Measurements from ENCODE around the gene MIER3. TPM values are rescaled to one million over a fixed set of nuclear protein-coding genes. Genes with fewer than 3 reads are reported as not detected.

The MIER3 gene
- total and polyA plus RNA-seq, 9 of the 15 experiments (the other 6 are each of a cell fraction or from before 2014, with no cell fraction given), result 4.1 to 29.3 (median 13.0) TPM

DNA sequence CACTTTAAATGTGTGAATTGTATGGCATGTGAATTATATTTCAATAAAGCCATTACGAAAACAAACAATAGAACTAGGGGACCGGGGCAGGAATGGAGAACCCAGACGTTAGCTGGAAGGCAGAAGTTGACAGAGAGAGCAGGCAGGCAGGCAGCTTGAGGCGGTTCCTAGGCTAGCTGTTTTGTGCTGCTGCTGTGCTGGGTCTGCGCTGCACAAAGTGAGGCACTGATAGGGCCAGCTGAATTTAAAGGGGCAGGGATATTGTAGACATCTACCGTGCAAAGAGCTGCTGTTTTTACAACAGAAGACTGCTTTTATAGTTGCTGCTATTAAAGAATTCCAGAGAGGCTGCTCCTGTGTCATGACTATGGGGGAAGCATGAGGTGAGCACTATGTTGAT, 21.6 kb upstream of the MIER3 start:
- no peaks in the 10 kb centered on the region for H3K9me3 ChIP-seq (replicated peaks; ENCODE audit: control insufficient read depth, insufficient read depth, low read depth, low read length)
- intact Hi-C loops (cut with micrococcal nuclease) (no loop called here), in situ Hi-C loops (cut with MboI) (no loop called here)
- no peaks in the 10 kb centered on the region for H3K79me2 ChIP-seq (ENCODE audit: control insufficient read depth, insufficient read depth, low read length)
- no peak overlapping the region for H3K4me2 ChIP-seq (ENCODE audit: insufficient read depth, low read length)
- FAIRE-seq, result no peak
- no peak overlapping the region for H3K27ac ChIP-seq (ENCODE audit: extremely low read depth, low read depth, low read length)
- H4K20me1 ChIP-seq (replicated peaks; ENCODE audit: control insufficient read depth, insufficient read depth, low read length), result no peaks in the 10 kb centered on the region; the same call in 1 of the 2 replicates
- no peak for ATAC-seq
- H3K4me3 ChIP-seq, result no peak overlapping the region
- H3K4me1 ChIP-seq (replicated peaks in 1 of 2; ENCODE audit: control insufficient read depth in 2 of 2, insufficient read depth in 2 of 2, low read length in 2 of 2), result no peaks in the 10 kb centered on the region
- peaks cover 15 to 18% of the 10 kb centered on the region in 2 experiments; a peak in 4 of 5 replicates for H3K27me3 ChIP-seq (ENCODE audit: control insufficient read depth in 2 of 2, insufficient read depth in 2 of 2, low read length in 2 of 2)
- WGBS (ENCODE audit: insufficient coverage, low coverage, missing lambda C conversion rate), result 0% methylated on average over 6 of the region's 6 CpGs
- TF ChIP-seq, protein P1, sequence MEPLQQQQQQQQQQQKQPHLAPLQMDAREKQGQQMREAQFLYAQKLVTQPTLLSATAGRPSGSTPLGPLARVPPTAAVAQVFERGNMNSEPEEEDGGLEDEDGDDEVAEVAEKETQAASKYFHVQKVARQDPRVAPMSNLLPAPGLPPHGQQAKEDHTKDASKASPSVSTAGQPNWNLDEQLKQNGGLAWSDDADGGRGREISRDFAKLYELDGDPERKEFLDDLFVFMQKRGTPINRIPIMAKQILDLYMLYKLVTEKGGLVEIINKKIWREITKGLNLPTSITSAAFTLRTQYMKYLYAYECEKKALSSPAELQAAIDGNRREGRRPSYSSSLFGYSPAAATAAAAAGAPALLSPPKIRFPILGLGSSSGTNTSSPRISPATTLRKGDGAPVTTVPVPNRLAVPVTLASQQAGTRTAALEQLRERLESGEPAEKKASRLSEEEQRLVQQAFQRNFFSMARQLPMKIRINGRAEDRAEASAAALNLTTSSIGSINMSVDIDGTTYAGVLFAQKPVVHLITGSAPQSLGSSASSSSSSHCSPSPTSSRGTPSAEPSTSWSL (CRISPR knock-in tag; IDR thresholded peaks at IDR 0.05; ENCODE audit: borderline replicate concordance), result no peak
- no peak for TF ChIP-seq NCOA2 (IDR thresholded peaks at IDR 0.05; ENCODE audit: partially characterized antibody in 2 of 2)
- TF ChIP-seq, protein P2, sequence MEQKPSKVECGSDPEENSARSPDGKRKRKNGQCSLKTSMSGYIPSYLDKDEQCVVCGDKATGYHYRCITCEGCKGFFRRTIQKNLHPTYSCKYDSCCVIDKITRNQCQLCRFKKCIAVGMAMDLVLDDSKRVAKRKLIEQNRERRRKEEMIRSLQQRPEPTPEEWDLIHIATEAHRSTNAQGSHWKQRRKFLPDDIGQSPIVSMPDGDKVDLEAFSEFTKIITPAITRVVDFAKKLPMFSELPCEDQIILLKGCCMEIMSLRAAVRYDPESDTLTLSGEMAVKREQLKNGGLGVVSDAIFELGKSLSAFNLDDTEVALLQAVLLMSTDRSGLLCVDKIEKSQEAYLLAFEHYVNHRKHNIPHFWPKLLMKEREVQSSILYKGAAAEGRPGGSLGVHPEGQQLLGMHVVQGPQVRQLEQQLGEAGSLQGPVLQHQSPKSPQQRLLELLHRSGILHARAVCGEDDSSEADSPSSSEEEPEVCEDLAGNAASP (IDR thresholded peaks at IDR 0.05), result no peak
- TF ChIP-seq DDX20 (tag; IDR thresholded peaks at IDR 0.05; ENCODE audit: low read depth), result no peak
- TF ChIP-seq RBM15 (IDR thresholded peaks at IDR 0.05; ENCODE audit: insufficient read depth, low read length), result no peak
- TF ChIP-seq ZNF445 (CRISPR knock-in tag; IDR thresholded peaks at IDR 0.05; ENCODE audit: low read depth), result no peak
- TF ChIP-seq MYNN (IDR thresholded peaks at IDR 0.05), result no peak
- TF ChIP-seq MYNN (CRISPR knock-in tag; IDR thresholded peaks at IDR 0.05), result no peak
- TF ChIP-seq CBFA2T2 (conservative IDR thresholded peaks at IDR 0.05), result no peak
- TF ChIP-seq HSF4 (CRISPR knock-in tag; IDR thresholded peaks at IDR 0.05; ENCODE audit: borderline replicate concordance), result no peak
- TF ChIP-seq, protein P3, sequence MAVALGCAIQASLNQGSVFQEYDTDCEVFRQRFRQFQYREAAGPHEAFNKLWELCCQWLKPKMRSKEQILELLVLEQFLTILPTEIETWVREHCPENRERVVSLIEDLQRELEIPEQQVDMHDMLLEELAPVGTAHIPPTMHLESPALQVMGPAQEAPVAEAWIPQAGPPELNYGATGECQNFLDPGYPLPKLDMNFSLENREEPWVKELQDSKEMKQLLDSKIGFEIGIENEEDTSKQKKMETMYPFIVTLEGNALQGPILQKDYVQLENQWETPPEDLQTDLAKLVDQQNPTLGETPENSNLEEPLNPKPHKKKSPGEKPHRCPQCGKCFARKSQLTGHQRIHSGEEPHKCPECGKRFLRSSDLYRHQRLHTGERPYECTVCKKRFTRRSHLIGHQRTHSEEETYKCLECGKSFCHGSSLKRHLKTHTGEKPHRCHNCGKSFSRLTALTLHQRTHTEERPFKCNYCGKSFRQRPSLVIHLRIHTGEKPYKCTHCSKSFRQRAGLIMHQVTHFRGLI (CRISPR knock-in tag; IDR thresholded peaks at IDR 0.05), result no peak
- no peak for TF ChIP-seq L3MBTL2 (IDR thresholded peaks at IDR 0.05)
- no peak for TF ChIP-seq RHOXF2B (CRISPR knock-in tag; conservative IDR thresholded peaks at IDR 0.05)
- TF ChIP-seq, protein P4, sequence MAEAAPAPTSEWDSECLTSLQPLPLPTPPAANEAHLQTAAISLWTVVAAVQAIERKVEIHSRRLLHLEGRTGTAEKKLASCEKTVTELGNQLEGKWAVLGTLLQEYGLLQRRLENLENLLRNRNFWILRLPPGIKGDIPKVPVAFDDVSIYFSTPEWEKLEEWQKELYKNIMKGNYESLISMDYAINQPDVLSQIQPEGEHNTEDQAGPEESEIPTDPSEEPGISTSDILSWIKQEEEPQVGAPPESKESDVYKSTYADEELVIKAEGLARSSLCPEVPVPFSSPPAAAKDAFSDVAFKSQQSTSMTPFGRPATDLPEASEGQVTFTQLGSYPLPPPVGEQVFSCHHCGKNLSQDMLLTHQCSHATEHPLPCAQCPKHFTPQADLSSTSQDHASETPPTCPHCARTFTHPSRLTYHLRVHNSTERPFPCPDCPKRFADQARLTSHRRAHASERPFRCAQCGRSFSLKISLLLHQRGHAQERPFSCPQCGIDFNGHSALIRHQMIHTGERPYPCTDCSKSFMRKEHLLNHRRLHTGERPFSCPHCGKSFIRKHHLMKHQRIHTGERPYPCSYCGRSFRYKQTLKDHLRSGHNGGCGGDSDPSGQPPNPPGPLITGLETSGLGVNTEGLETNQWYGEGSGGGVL (CRISPR knock-in tag; IDR thresholded peaks at IDR 0.05), result no peak
- TF ChIP-seq, protein P5, sequence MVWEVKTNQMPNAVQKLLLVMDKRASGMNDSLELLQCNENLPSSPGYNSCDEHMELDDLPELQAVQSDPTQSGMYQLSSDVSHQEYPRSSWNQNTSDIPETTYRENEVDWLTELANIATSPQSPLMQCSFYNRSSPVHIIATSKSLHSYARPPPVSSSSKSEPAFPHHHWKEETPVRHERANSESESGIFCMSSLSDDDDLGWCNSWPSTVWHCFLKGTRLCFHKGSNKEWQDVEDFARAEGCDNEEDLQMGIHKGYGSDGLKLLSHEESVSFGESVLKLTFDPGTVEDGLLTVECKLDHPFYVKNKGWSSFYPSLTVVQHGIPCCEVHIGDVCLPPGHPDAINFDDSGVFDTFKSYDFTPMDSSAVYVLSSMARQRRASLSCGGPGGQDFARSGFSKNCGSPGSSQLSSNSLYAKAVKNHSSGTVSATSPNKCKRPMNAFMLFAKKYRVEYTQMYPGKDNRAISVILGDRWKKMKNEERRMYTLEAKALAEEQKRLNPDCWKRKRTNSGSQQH (CRISPR knock-in tag; IDR thresholded peaks at IDR 0.05), result no peak
- ChIA-PET POLR2A (interaction anchor here (0.8 to 1.0 kb wide), 2 partner anchors 9 to 14 kb away, joined by 3 to 4 read pairs; no protein-coding TSS in a partner anchor), CTCF (ENCODE audit: low intra/inter-chr PET ratio) (no interaction called here)
- DNase-seq (ENCODE audit: extremely low read depth in 1 of 4, low spot score in 3 of 4), result no peak
- no peak overlapping the region for H2AFZ ChIP-seq (ENCODE audit: low read depth, low read length)
- no TSS peak for BruUV-seq (replicated peaks)
- no peaks in the 10 kb centered on the region for H3K9me1 ChIP-seq (ENCODE audit: control insufficient read depth, insufficient read depth, low read length)
- H3K9ac ChIP-seq (ENCODE audit: insufficient read depth in 1 of 2, low read depth in 2 of 2, low read length in 2 of 2), result no peak overlapping the region
- no peaks in the 10 kb centered on the region for H3K36me3 ChIP-seq (ENCODE audit: control insufficient read depth, insufficient read depth, low read length)
